RWPE2 (cell line): ENCODE measurements around the gene NPHP4.
A peak's percentile ranks its signal among the peaks of the same experiment; 100 is the strongest.

ENCODE experiments used
- ATAC-seq: fragments of 200-7000 bp; cut with Tn5 transposase; 3 replicates; pipeline ENCODE4 v1.9.1; 2021; ENCODE audit warnings: low read depth
- DNase-seq: peaks from one replicate; pipeline ENCODE4 v3.0.0-alpha.2; 2020; ENCODE audit warnings: low spot score
- H3K27ac ChIP-seq: fragments of 450-650 bp; 2 replicates; pipeline ENCODE4 v1.5.1; 2017; ENCODE audit warnings: mild to moderate bottlenecking; ENCODE audit not compliant: poor library complexity, severe bottlenecking
- H3K27me3 ChIP-seq: fragments of 250-450 bp; sonication (Bioruptor Pico); 2 replicates; pipeline ENCODE4 v1.5.1; 2021; ENCODE audit warnings: mild to moderate bottlenecking, moderate library complexity; ENCODE audit not compliant: insufficient read depth, poor library complexity, severe bottlenecking
- H3K36me3 ChIP-seq: fragments of 250-450 bp; sonication (Bioruptor Pico); 2 replicates; pipeline ENCODE4 v1.5.1; 2020; ENCODE audit warnings: low read depth, mild to moderate bottlenecking, moderate library complexity
- H3K4me1 ChIP-seq: fragments of 250-450 bp; sonication (Bioruptor Pico); 2 replicates; pipeline ENCODE4 v1.5.1; 2021; ENCODE audit warnings: mild to moderate bottlenecking, moderate library complexity; ENCODE audit not compliant: insufficient read depth, poor library complexity, severe bottlenecking
- H3K4me3 ChIP-seq: fragments of 250-450 bp; sonication (Bioruptor Pico); 2 replicates; pipeline ENCODE4 v1.5.1; 2021; ENCODE audit warnings: mild to moderate bottlenecking, moderate library complexity; ENCODE audit not compliant: severe bottlenecking
- H3K9me3 ChIP-seq: fragments of 250-450 bp; sonication (Bioruptor Pico); 2 replicates; pipeline ENCODE4 v1.5.1; 2021; ENCODE audit warnings: mild to moderate bottlenecking, moderate library complexity; ENCODE audit not compliant: severe bottlenecking
- TF ChIP-seq, protein P1 (sequence below): fragments of 450-650 bp; IDR thresholded peaks from one replicate; pipeline ENCODE4 v1.5.1; 2017; ENCODE audit warnings: mild to moderate bottlenecking, moderate library complexity; ENCODE audit not compliant: poor library complexity, severe bottlenecking

Gene NPHP4

DNA sequence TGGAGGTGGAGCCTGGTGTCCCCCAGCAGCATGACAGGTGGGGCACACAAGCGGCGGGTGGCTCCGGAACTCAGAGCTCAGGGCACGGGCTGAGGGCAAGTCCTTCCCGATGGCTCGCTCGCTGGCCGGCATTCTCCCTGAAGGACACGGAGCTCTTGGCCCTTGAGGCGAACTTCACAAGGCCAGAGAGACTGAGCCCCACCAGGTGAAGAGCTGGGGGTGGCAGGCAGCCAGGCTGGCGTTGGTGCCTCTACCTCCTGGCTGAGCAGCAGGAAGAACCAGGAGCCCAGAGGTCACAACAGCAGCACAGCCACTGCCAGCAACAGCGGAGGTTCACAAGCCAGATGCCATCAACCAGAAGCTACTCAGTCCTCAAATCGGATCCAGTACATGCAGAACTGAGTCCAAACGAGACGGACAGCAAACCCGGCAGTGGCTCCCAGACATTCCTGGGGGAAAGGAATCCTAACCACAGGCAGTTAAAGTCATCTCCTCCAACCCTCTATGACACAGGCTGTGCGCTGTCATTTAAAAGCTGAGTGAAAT is 54.1 kb downstream of the NPHP4 start:
- no peaks in the 10 kb centered on the region for H3K9me3 ChIP-seq
- no peaks in the 10 kb centered on the region for H3K4me1 ChIP-seq
- H3K27ac ChIP-seq: no peak overlapping the region
- H3K36me3 ChIP-seq: peaks cover 6% of the 10 kb centered on the region
- no peak for ATAC-seq
- H3K27me3 ChIP-seq: no peaks in the 10 kb centered on the region
- TF ChIP-seq, protein P1, sequence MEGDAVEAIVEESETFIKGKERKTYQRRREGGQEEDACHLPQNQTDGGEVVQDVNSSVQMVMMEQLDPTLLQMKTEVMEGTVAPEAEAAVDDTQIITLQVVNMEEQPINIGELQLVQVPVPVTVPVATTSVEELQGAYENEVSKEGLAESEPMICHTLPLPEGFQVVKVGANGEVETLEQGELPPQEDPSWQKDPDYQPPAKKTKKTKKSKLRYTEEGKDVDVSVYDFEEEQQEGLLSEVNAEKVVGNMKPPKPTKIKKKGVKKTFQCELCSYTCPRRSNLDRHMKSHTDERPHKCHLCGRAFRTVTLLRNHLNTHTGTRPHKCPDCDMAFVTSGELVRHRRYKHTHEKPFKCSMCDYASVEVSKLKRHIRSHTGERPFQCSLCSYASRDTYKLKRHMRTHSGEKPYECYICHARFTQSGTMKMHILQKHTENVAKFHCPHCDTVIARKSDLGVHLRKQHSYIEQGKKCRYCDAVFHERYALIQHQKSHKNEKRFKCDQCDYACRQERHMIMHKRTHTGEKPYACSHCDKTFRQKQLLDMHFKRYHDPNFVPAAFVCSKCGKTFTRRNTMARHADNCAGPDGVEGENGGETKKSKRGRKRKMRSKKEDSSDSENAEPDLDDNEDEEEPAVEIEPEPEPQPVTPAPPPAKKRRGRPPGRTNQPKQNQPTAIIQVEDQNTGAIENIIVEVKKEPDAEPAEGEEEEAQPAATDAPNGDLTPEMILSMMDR: no peak
- peak; percentile 64 for DNase-seq
- H3K4me3 ChIP-seq: no peak overlapping the region

DNA sequence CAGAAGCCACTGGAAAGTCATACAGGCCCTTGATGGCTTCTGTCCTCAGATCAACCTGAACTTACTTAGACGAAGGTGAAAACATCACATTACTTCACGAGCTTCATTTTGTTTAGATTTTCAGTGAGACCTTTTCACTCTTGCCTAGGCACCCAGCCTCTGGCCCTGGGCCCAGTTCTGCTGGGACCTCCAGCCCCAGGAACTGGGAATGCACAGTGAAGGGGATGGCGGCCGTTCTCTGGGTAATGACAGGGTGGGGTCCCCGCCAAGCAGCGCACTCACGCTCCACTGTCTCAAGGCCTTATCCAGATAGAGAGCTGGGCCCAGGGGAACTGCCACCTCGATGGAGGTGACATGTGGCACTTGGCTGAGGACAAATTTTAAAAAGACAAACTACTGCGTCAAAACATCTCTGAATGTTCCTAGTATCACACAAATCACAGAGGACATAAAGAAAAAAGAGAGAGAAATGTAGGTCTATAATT is 54.8 kb downstream of the NPHP4 start:
- Histone ChIP-seq H3K9me3 (no peaks in the 10 kb centered on the region), H3K4me1 (no peaks in the 10 kb centered on the region), H3K27me3 (no peaks in the 10 kb centered on the region), H3K4me3 (no peak overlapping the region), H3K27ac (no peak overlapping the region), H3K36me3 (peaks cover 10% of the 10 kb centered on the region)
- ATAC-seq: no peak
- TF ChIP-seq, protein P1: no peak
- DNase-seq: no peak

DNA sequence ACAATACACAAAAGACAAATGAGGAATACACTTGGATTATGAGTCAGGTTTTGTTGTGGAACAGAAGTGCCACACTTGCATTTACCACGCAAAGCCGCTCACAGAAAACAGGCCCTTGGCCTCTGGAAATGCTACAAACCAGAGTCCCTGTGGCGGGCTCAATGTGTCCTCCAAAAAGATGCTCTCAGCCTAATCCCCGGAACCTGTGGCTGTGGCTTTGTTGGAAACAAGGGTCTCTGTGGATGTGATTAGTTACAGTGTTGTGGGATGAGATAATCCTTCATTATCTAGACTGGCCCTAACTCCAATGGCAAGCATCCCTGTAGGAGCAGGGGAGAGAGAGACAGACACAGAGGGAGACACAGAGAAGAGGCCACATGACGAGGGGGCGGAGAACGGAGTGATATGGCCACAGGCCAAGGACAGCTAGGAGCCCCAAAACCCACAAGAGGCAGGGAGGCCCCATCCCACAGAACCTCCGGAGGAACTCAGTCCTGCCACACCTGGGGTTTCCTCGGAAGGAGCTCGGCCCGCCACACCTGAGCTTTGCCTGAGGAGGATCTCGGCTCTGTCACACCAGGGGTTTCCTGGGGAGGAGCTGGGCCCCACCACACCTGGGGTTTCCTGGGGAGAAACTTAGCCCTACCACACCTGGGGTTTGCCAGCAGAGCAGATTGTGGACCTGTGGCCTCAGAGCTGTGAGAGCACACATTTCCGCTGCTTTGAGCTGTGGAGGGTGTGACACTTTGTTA is 55.4 kb downstream of the NPHP4 start:
- Histone ChIP-seq H3K9me3 (no peaks in the 10 kb centered on the region), H3K36me3 (peaks cover 10% of the 10 kb centered on the region), H3K4me1 (no peaks in the 10 kb centered on the region), H3K4me3 (no peak overlapping the region), H3K27me3 (no peaks in the 10 kb centered on the region), H3K27ac (no peak overlapping the region)
- TF ChIP-seq, protein P1: no peak
- no peak for DNase-seq
- ATAC-seq: no peak

DNA sequence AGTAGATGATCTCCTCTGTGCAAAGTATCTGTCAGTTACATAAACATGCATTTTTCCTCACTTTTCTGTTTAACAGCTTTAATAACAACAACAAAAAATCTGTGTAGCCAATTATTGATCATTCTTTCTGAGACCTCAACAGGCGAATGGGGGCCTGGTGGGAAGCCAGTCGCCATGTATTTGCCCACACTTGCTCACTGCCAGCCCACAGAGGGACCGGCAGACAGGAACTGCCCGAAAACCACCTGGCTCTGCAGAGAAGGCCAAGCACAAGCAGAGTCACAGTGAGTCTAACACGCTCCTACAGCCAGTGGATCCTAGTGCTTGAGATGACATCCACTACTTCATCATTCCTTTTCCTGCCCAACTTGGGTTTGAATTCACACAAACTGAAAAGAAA is 56.1 kb downstream of the NPHP4 start:
- H3K36me3 ChIP-seq: peaks cover 12% of the 10 kb centered on the region
- no peak overlapping the region for H3K27ac ChIP-seq
- no peak overlapping the region for H3K4me3 ChIP-seq
- ATAC-seq: no peak
- no peaks in the 10 kb centered on the region for H3K9me3 ChIP-seq
- DNase-seq: no peak
- TF ChIP-seq, protein P1: no peak
- H3K4me1 ChIP-seq: no peaks in the 10 kb centered on the region
- no peaks in the 10 kb centered on the region for H3K27me3 ChIP-seq

DNA sequence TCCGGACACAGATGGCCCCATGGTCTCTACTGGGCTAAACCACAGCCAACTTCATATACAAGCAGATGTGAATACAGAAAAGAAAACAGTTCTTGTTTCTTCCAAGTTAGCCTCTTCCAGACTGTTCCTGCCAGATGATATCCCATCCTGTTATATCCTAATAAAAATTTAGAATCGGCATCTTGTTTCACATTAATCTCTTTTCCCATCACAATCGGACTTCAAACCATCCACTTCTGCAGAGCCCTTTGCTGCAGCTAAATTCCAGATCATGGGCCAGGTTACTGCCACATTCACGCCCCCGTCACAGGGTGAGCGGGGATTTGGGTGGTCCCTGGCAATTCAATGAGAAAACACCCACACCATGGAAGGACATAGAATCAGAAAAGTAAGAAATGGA is 57.2 kb downstream of the NPHP4 start:
- DNase-seq (no peak), ATAC-seq (no peak)
- TF ChIP-seq, protein P1: no peak
- Histone ChIP-seq H3K36me3 (peaks cover 17% of the 10 kb centered on the region), H3K9me3 (no peaks in the 10 kb centered on the region), H3K4me1 (no peaks in the 10 kb centered on the region), H3K27me3 (no peaks in the 10 kb centered on the region), H3K27ac (no peak overlapping the region), H3K4me3 (no peak overlapping the region)
